ENCODE measurements around the gene BEST1. TPM values are rescaled to one million over a fixed set of nuclear protein-coding genes. Genes with fewer than 3 reads are reported as not detected.

Gene BEST1
- polyA plus RNA-seq, 2 of the 4 experiments (the other 2 are of a cell fraction): 1.2 to 1.9 TPM

- TF ChIP-seq JUNB (IDR thresholded peaks at IDR 0.05) (no peak), GATA3 (IDR thresholded peaks at IDR 0.05; ENCODE audit: borderline replicate concordance) (no peak)
These were observed 26.1 kb upstream of the BEST1 start (continued) for GRCh38 chr11:61924064-61924455.

GRCh38 chr11:61925736-61926135, 24.4 kb upstream of the BEST1 start:
- no peak overlapping the region for H3K27ac ChIP-seq
- H3K4me2 ChIP-seq: no peak overlapping the region
- TF ChIP-seq NR3C1 (IDR thresholded peaks at IDR 0.05): no peak
- TF ChIP-seq CHD2 (IDR thresholded peaks at IDR 0.05; ENCODE audit: low read length, partially characterized antibody): no peak
- no peak for TF ChIP-seq BCL3 (IDR thresholded peaks at IDR 0.05)
- TF ChIP-seq RNF2 (IDR thresholded peaks at IDR 0.05; ENCODE audit: borderline replicate concordance, low read depth): no peak
- no peak for TF ChIP-seq ZFP36 (IDR thresholded peaks at IDR 0.05; ENCODE audit: borderline replicate concordance, partially characterized antibody)
- no peak for TF ChIP-seq RARB (CRISPR knock-in tag; IDR thresholded peaks at IDR 0.05)
- TF ChIP-seq POLR2AphosphoS2 (conservative IDR thresholded peaks at IDR 0.05; ENCODE audit: low read length): no peak
- no peak for TF ChIP-seq MYC (IDR thresholded peaks at IDR 0.05; ENCODE audit: borderline replicate concordance, low read length)
- no peak for DNase-seq (ENCODE audit: low read depth in 1 of 2, low spot score in 1 of 2)
- H3K4me3 ChIP-seq: no peak overlapping the region
- 80% methylated on average over 2 of the region's 2 CpGs for WGBS (ENCODE audit: missing lambda C conversion rate)
- no peak for FAIRE-seq
- ChIA-PET CTCF (interaction anchor here (0.6 to 6.1 kb wide), 9 partner anchors 9 to 181 kb away, joined by 3 to 60 read pairs (median 4); no protein-coding TSS in a partner anchor), POLR2A (no interaction called here)
- H3K9me3 ChIP-seq: no peaks in the 10 kb centered on the region
- H3K4me1 ChIP-seq: peaks cover 15% of the 10 kb centered on the region
- no peak for ATAC-seq

- POLR2A ChIA-PET: no interaction called here
- TF ChIP-seq ATOH8 (CRISPR knock-in tag; IDR thresholded peaks at IDR 0.05; ENCODE audit: low read depth) (no peak), CEBPB (IDR thresholded peaks at IDR 0.05) (no peak), KDM5A (IDR thresholded peaks at IDR 0.05) (no peak), JUNB (IDR thresholded peaks at IDR 0.05) (no peak), CBX8 (IDR thresholded peaks at IDR 0.05) (no peak)
These were observed 23.9 kb upstream of the BEST1 start for GRCh38 chr11:61926235-61926634.

GRCh38 chr11:61927501-61927900, 22.6 kb upstream of the BEST1 start:
- Histone ChIP-seq H3K4me3 (no peak overlapping the region), H3K4me1 (peaks cover 14% of the 10 kb centered on the region), H3K9me3 (no peaks in the 10 kb centered on the region), H3K4me2 (no peak overlapping the region), H3K27ac (no peak overlapping the region)
- TF ChIP-seq TFCP2L1 (CRISPR knock-in tag; IDR thresholded peaks at IDR 0.05) (no peak), CHD2 (IDR thresholded peaks at IDR 0.05; ENCODE audit: low read length, partially characterized antibody) (no peak), CBX2 (IDR thresholded peaks at IDR 0.05; ENCODE audit: borderline replicate concordance, low read depth) (no peak), BHLHE40 (IDR thresholded peaks at IDR 0.05; ENCODE audit: low read depth, low read length) (no peak), NR3C1 (IDR thresholded peaks at IDR 0.05) (no peak), USF2 (IDR thresholded peaks at IDR 0.05) (no peak), ESRRA (IDR thresholded peaks at IDR 0.05; ENCODE audit: borderline replicate concordance, low read length) (no peak), FOSB (CRISPR knock-in tag; IDR thresholded peaks at IDR 0.05) (no peak), POLR2AphosphoS2 (conservative IDR thresholded peaks at IDR 0.05; ENCODE audit: low read length) (no peak), JUN (IDR thresholded peaks at IDR 0.05) (no peak), FOSL2 (IDR thresholded peaks at IDR 0.05) (no peak), FOSL2 (CRISPR knock-in tag; IDR thresholded peaks at IDR 0.05) (no peak), REST (IDR thresholded peaks at IDR 0.05) (no peak)
- FAIRE-seq (no peak), ATAC-seq (peak in 1 of 2 experiments; percentile 49; a peak in 2 of 6 replicates), DNase-seq (ENCODE audit: low read depth in 1 of 2, low spot score in 1 of 2) (no peak)
- WGBS (ENCODE audit: missing lambda C conversion rate): 100% methylated on average over 1 of the region's 1 CpG
- POLR2A ChIA-PET: no interaction called here
- CTCF ChIA-PET: interaction anchor here (2.1 to 6.1 kb wide), 4 partner anchors 28 to 154 kb away, joined by 9 to 60 read pairs (median 38); no protein-coding TSS in a partner anchor

More at GRCh38 chr11:61926235-61926634, 23.9 kb upstream of the BEST1 start:
- Histone ChIP-seq H3K4me3 (no peak overlapping the region), H3K4me1 (peaks cover 15% of the 10 kb centered on the region), H3K27ac (no peak overlapping the region), H3K4me2 (no peak overlapping the region), H3K9me3 (no peaks in the 10 kb centered on the region)
- 95% methylated on average over 3 of the region's 3 CpGs for WGBS (ENCODE audit: missing lambda C conversion rate)
- CTCF ChIA-PET: interaction anchor here (0.9 to 6.1 kb wide), 6 partner anchors 8 to 155 kb away, joined by 4 to 60 read pairs (median 10); no protein-coding TSS in a partner anchor
- DNase-seq (ENCODE audit: low read depth in 1 of 2, low spot score in 1 of 2): no peak
- FAIRE-seq: no peak
- ATAC-seq: no peak

All from A549 (cell line).